ENCODE results near the gene ELMO1.

The ELMO1 gene

DNA sequence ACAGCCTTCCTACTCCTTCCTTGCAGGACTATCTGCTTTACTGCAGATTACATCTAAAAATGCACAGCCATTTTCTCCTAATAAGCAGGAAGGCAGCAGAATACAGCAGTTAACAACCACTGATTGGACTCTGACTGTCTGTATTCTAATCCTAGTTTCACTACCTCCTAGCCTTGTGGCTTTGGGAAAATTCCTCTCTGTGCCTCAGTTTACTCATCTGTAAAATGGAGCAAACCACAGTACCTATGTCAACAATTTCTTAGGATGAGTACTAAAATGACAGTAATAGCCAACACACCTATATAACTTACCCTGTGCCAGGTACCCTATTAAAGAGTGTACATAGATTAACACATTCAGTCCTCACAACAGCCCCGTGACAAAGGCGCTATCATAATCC, 89.5 kb downstream of the ELMO1 start:
- ChIA-PET CTCF (no interaction called here), POLR2A (ENCODE audit: low non-redundant PET) (no interaction called here)
- DNase-seq (ENCODE audit: low spot score), result no peak
- TF ChIP-seq, protein P1, sequence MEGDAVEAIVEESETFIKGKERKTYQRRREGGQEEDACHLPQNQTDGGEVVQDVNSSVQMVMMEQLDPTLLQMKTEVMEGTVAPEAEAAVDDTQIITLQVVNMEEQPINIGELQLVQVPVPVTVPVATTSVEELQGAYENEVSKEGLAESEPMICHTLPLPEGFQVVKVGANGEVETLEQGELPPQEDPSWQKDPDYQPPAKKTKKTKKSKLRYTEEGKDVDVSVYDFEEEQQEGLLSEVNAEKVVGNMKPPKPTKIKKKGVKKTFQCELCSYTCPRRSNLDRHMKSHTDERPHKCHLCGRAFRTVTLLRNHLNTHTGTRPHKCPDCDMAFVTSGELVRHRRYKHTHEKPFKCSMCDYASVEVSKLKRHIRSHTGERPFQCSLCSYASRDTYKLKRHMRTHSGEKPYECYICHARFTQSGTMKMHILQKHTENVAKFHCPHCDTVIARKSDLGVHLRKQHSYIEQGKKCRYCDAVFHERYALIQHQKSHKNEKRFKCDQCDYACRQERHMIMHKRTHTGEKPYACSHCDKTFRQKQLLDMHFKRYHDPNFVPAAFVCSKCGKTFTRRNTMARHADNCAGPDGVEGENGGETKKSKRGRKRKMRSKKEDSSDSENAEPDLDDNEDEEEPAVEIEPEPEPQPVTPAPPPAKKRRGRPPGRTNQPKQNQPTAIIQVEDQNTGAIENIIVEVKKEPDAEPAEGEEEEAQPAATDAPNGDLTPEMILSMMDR (conservative IDR thresholded peaks at IDR 0.05; ENCODE audit: low read depth), result no peak
- H3K27ac ChIP-seq, result no peak overlapping the region

DNA sequence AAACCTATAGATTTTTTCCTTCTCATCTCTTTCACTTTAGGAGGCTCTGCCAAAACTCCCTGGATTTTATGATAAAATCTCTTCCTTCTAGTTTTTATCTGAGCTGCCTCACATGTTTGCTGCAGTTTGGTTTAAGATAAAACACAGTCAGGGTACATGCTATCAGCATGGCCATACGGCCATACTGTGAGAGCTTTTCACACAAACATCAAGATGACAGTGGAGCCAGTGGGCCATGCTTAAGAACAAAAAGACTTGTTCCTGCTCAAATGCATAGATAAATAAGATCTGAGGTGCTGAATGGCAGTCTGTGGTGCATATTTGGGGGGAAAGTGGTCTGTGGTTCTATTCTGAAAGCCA, 91.0 kb downstream of the ELMO1 start:
- POLR2A ChIA-PET (ENCODE audit: low non-redundant PET), result no interaction called here
- DNase-seq (ENCODE audit: low spot score), result no peak
- no peak overlapping the region for H3K27ac ChIP-seq
- CTCF ChIA-PET, result interaction anchor here (0.6 kb wide), 1 partner anchor 688 kb away, joined by 5 read pairs; no protein-coding TSS in a partner anchor
- TF ChIP-seq, protein P1 (conservative IDR thresholded peaks at IDR 0.05; ENCODE audit: low read depth), result no peak

DNA sequence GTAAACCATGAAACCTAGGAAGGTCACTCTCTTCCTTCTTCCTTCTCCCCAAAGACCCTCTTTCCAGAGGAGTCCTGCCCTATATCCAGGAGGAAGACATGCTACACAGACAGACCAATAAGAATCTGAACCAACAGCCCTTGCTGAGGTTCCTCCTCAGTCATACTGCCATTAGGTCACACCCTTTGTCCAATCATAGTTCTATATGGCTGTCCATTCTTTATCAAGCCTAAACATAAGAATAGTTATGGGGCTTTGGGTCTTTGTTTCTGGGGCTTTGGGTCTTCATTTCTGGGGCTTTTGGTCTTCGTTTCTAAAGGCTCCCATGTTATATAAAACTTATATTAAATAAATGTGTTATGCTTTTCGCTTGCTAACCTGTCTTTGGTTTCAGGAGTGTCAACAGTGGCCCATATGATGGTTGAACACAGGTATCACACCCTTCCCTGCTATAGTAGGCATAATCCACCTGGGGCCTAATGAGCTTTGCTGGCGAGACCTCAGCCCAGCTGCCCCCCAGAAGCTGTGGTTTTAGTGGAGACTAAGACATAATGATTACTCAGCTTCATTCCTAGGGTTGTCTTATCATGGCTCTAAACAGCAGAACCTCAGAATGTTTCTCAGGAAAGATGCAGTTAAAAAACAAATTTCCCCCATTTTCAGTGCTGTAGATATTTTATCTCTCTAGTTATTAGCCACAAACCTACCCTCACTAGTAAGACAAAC, 91.6 kb downstream of the ELMO1 start:
- ChIA-PET POLR2A (ENCODE audit: low non-redundant PET) (no interaction called here), CTCF (no interaction called here)
- TF ChIP-seq, protein P1 (conservative IDR thresholded peaks at IDR 0.05; ENCODE audit: low read depth), result no peak
- no peak for DNase-seq (ENCODE audit: low spot score)
- no peak overlapping the region for H3K27ac ChIP-seq

DNA sequence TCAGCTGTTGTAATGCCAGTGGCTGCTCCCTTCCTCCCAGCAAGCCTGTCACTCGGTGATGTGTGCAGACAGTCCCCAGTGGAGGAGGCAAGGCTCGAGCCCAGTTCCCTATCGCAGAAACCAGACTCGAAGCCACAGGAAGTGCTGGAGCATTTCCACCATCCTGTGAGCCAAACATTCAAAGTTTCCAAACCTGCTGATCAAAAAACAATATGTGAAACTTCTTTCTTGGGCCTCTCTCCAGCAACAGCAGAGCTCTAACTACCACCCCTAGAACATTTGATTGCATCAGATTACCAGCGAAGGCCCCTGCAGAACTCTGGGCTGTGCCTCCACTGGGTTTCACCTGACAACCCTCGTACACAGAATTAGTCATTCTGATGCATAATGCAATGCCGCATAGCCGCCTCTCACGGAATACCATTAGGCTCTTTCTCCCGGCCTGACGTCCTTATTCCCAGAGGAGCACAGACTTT, 94.0 kb downstream of the ELMO1 start:
- no peak overlapping the region for H3K27ac ChIP-seq
- CTCF ChIA-PET, result interaction anchor here (0.8 kb wide), 1 partner anchor 156 kb away, joined by 3 read pairs; no protein-coding TSS in a partner anchor
- POLR2A ChIA-PET (ENCODE audit: low non-redundant PET), result no interaction called here
- TF ChIP-seq, protein P1 (conservative IDR thresholded peaks at IDR 0.05; ENCODE audit: low read depth), result no peak
- DNase-seq (ENCODE audit: low spot score), result no peak

DNA sequence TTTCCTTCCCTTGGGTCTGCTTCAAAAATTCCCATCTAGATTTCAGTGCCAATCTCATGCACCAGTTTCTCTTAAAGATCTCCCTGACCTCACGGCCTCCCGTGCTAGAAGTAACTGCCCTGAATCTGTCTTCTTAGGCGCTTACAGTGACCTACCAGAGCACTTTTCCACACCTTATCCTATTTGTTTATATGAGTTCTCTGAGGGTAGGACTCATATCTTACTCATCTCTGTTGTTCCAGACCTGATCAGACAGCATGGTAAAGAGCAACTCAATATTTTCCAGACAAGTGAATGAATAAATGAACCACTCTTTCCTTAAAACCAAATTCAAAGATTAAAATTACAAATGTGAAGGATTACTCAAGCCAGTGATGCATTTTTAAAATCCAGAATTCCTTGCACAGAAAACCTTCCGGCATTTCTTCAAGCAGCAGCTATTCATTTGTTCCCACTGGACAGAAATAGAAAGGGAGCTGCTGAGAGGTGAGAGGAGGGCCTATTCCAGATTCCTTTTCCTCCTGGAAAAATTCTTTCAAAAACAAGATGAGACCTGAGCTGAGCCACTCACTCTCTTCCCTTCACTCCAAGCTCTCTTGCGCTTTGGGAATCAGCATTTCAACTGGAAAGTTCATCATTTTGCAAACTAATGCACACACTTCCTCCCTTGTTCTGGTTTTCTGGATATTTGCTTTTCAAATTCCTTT, 94.6 kb downstream of the ELMO1 start:
- POLR2A ChIA-PET (ENCODE audit: low non-redundant PET), result no interaction called here
- TF ChIP-seq, protein P1 (conservative IDR thresholded peaks at IDR 0.05; ENCODE audit: low read depth), result no peak
- no peak for DNase-seq (ENCODE audit: low spot score)
- CTCF ChIA-PET, result interaction anchor here (0.8 kb wide), 1 partner anchor 156 kb away, joined by 3 read pairs; no protein-coding TSS in a partner anchor
- H3K27ac ChIP-seq, result no peak overlapping the region

DNA sequence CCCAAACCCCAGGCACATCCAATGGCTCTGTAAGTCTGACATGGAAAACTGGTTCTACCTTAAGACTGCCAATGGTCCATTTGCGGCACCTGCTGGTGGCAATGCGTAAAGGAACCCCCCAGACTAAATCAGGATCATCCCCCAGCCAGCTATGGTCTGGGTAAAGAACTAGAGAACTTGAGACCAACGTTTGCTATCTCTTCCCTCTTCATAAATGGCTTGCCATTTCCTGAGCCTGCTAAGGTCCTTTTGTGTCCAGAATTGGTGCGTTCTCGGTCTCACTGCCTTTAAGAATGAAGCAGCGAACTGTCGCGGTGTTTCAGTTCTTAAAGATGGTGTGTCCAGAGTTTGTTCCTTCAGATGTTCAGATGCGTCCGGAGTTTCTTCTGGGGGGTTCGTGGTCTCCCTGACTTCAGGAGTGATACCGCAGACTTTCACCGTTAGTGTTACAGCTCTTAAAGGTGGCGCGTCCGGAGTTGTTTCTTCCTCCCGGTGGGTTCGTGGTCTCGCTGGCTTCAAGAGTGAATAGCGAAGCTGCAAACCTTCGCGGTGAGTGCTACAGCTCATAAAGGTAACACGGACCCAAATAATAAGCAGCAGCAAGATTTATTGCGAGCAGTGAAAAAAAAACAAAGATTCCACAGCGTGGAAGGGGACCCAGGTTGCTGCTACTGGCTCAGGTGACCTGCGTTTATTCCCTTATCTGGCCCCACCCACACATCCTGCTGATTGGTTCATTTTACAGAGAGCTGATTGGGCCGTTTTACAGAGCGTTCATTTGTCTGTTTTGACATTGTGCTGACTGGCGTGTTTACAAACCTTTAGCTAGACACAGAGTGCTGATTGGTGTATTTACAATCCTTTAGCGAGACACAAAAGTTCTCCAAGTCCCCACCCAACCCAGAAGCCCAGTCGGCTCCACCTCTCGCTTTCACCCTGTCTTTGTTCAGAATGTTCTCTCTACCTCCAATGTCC, 95.4 kb downstream of the ELMO1 start:
- no peak for DNase-seq (ENCODE audit: low spot score)
- TF ChIP-seq, protein P1 (conservative IDR thresholded peaks at IDR 0.05; ENCODE audit: low read depth), result no peak
- H3K27ac ChIP-seq, result no peak overlapping the region
- ChIA-PET POLR2A (ENCODE audit: low non-redundant PET) (no interaction called here), CTCF (no interaction called here)
